ENCODE data around the gene SLC2A5.

SLC2A5 gene

DNA sequence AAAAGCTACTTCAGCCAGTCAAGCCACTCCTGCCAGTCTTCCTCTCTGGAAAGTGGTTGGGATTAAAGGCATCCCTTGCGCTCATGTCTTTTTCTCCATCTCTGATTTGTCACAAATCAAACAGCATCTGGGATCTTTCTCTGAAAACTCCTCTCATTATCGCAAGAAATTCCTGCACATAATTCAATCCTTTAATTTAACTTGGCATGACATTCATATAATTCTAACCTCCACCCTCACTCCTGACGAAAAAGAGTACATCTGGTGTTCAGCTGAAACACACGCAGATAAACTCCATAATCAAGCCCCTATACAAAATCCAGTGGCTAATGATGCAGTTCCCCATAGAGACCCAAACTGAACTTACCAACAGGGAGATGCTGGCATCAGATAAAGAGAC lies 19.4 kb upstream of the SLC2A5 start:
- DNase-seq, result no peak

DNA sequence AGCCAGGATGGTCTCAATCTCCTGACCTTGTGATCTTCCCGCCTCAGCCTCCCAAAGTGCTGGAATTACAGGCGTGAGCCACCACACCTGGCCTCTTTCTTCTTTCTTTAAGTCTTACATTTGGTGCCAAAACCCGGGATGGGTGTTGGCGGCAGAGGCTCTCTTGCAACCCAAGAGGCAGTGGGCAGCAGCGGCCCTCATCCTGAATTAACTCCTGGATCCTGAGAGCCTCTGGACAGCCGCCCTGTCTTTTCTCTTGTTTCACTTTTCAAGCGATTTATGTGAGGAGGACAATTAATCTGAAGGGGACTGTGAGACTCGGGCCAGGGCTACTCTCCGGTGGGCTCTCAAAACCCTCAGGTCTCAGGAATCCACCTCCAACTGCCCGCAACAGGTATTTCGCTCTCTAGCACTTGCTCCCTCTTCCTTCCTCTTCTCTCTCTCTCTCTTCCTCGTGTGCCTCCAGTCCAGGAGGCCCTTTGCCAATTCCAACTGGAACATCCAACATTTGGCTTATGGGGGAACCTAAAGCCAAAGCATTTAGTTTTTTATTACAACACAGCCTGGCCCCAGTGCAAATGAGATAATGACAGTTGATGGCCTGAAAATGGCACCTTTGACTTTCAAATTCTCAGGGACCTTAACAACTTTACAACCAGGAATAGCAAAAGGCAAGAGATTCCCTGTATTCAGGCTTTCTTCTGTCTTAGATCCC lies 18.1 kb upstream of the SLC2A5 start:
- no peak for DNase-seq

DNA sequence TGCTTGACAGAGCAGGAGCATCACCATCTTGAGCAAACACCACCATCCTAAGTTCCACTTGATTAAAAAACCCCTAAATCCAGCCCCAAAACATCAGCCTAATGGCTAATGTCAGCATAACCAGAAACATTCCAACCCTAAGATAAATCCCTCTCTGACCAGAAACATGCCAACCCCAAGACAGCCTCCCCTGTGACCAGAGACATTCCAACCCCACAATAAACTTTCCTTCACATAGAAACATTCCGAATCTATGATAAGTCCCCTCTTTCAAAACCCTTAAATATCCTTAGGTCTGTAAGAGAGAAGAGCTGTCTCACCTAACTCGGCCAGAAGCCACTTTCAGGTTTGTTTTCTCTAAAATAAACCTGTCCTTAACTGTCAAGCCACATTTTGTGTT lies 17.4 kb upstream of the SLC2A5 start:
- no peak for DNase-seq

DNA sequence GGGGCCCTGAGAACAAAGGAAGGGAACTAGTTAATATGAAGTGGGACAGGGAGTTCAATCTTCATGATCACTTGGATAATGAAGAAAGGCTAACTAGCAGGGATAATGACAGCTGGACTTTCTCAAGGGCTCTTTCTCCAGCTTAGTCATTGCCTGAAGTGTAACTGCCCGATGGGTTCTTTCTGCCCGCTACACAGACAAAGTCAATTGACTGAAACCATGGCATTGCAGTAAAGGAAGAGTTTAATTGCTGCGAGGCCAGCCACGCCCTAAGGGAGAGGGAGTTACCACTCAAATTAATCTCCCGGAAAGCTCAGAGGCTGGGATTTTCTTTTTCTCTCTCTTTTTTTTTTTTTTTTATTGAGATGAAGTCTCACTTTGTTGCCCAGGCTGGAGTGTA lies 16.6 kb upstream of the SLC2A5 start:
- DNase-seq, result peak; percentile 92

DNA sequence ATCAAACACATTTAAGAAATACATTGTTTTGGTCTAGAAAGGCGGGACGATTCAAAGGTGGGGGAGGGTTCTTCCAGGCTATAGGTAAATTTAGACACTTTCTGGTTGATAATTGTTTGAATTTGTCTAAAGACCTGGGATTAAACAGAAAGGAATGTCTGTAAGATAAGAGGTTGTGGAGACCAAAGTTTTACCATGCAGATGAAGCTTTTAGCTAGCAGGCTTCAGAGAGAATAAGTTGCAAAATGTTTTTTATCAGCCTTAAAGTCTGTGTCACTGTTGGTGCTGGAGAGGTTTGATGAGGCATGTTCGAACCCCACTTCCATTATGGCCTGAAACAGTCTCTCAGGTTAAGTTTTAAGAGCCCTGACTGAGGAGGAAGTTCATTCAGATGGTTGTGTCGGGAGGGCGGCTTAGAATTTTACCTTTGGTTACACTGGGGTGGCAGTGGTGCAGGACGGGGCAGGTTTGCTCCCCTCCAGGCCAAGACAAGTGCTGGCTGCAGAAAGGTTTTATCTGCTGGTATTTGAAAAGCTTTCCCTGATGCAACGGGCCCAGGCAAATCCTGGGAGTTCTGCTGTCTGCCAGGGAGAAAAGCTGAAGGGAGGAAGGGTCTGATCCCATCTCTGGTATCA lies 16.0 kb upstream of the SLC2A5 start:
- DNase-seq, result peak; percentile 34

DNA sequence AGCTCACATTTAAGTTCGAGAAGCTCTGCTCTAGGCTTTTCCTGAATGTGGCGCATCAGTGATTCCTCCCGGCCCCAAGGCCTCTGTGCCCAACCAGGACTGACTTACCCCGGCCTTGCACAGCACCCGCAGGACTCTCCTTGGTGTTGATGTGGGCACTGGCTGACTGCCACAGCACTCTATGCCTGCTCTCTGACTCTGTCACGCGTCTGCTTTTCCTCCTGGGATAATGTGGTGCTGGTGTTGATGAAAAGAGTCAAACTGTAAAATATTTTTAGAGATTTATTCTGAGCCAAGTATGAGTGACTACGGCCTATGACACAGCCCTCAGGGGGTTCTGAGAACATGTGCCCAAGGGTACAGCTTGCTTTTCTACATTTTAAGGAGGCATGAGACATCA lies 15.5 kb upstream of the SLC2A5 start:
- peak; percentile 85 for DNase-seq

DNA sequence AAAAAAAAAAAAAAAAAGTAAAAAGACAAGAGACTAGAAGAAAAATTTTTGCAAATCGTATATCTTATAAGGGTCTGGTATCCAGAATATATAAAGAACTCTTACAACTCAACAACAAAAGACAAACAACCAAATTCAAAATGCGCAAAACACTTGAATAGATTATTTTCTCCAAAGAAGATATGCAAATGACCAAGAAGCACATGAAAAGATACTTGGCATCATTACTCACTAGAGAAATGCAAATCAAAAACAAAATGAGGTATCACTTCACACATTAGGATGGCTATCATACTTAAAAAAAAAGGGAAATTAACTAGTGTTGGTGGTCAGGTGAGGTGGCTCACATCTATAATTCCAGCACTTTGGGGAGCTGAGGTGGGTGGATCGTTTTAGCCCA lies 12.0 kb upstream of the SLC2A5 start:
- no peak for DNase-seq

DNA sequence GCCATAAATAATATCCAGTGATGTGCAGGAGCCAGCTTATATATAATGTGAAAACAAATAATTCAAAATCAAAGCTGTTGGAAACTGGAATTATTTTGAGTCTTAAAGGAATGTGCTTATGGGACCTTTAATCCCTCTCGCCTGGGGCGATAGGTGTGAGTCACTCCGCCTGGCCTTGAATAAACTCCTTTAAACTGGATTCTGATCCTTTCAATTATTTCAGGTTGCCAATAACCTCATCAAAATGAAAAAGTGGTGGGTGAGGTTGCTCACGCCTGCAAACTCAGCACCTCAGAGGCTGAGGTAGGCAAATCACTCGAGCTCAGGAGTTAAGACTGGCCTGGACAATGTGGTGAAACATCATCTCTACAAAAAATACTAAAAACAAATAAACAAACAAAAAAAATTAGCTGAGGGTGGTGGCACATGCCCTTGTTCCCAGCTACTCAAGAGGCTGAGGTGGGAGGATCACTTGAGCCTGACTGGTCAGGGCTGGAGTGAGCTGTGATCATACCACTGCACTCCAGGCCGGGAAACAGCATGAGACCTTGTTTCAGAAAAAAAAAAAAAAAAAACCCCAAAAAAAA lies 11.4 kb upstream of the SLC2A5 start:
- no peak for DNase-seq

DNA sequence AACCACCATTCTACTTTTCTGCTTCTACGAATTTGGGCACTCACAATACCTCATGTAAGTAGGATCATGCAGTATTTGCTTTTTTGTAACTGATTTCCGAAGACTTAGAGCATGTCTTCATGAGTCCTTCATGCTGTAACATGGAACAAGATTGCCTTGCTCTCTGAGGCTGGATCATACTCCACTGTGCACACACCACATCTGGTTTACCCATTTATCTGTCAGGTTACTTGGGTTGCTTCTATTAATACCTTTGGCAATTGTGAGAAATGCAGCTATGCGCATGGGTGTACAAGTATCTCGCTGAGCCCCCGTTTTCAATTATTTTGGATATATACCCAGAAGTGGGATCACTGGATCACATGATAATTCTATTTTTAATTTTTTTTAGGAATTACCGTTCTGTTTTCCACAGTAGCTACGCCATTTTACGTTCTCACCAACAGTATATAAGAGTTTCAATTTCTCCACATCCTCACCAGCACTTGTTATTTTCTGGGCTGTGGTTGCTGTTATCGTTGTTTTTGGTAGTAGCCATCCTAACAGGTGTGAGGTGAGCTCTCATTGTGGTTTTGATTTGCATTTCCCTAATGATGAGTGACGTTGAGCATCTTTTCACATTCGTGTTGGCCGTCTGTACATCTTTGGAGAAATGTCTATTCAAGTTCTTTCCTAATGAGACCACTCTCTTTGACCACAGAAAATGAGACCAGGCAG lies 10.7 kb upstream of the SLC2A5 start:
- no peak for DNase-seq

DNA sequence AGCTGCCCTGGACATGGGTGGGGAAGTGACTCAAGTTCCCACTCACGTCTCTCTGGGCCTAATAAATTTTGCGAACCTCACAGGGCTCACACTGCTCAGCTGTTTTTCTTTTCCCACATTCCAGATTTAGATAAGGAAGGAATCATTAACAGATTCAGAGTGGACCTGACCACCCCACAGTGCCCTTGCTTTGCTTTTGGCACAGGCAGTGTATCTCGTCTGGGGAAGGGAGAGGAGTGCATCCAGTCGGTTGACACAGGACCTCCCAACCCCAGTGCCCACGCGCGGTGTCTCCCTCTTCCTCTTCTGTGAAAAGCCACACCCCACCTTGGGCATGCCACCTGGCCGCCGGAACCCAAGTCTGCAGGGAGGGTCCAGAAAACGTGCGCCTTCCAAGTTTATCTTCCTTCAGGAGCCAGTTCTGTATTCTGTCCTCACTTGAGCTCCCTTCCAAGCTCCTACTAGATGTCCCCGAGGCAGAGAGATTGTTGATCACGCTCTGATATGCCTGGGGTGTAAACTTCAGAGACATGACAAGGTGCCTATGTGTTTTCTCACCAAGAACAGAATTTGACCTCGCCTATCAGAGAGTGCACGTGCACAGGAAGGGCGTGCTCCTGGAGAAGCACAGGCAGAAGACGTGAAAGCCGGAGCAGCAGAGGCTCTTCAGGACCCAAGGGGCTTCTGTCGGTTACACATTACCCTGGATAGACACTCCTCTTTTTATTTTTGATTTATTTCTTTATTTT lies 9.5 kb upstream of the SLC2A5 start:
- no peak for DNase-seq

DNA sequence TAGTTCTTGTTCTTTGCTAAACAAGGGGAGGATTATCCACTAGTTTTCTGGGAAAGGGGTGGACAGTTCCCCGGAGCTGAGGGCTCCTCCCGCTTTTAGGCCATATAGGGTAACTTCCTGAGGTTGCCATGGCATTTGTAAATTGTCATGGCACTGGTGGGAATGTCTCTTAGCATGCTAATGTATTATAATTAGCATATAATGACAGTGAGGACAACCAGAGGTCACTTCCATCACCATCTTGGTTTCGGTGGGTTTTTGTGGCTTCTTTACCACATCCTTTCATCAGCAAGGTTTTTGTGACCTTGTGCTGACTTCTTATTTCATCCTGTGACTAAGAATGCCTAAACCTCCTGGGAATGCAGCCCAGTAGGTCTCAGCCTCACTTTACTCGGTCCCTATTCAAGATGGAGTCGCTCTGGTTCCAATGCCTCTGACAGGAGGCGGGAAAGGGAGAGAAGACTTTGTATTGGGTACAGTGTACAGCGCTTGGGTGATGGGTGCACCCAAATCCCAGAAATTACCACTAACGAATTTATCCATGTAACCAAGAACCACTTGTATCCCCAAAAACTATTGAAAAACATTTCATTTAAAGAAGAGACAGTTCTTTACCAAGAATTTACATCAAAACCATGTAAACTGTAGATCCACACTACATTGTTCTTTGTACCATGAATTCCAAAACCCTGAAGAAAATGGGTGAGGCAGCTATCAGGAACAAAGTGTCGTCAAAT lies 8.7 kb upstream of the SLC2A5 start:
- no peak for DNase-seq

DNA sequence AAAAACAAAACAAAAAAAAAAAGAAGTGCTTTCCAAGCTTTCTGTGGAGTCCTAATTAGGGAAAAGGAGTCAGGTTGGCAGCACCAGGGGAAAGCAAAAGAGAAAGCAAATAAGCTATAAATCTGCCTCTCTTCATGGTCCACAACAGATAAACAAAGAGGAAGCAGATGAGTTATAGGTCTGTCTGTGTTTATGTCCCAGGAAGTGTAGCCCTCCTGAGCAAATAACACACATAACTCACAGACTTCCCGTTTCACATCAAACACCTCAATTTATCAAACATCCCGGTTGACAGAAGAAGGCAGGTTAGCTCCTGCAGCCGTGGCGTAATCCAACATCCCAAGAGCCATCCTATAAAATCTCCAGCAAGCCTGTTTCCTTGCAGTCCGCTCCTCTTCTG lies 5.6 kb upstream of the SLC2A5 start:
- DNase-seq, result peak; percentile 44

DNA sequence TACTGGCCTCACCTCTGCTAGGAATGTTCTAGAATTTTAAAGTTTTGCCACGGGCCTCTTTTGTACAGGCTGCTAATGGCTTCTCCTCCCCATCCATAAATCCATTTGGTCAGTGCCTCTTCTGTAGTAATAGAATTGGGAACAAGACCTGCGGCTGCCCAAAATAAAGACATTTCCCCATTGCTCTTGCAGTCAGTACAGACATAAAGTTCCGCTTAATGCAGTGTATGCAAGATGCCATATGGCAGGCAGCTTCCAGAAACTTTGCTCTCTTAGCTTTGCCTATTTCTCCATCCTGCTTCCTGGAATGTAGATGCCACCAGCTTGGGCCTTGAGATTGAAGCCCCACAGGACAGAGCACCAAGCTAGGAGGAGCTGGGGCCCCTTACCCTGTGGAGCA lies 3.7 kb upstream of the SLC2A5 start:
- DNase-seq, result no peak

DNA sequence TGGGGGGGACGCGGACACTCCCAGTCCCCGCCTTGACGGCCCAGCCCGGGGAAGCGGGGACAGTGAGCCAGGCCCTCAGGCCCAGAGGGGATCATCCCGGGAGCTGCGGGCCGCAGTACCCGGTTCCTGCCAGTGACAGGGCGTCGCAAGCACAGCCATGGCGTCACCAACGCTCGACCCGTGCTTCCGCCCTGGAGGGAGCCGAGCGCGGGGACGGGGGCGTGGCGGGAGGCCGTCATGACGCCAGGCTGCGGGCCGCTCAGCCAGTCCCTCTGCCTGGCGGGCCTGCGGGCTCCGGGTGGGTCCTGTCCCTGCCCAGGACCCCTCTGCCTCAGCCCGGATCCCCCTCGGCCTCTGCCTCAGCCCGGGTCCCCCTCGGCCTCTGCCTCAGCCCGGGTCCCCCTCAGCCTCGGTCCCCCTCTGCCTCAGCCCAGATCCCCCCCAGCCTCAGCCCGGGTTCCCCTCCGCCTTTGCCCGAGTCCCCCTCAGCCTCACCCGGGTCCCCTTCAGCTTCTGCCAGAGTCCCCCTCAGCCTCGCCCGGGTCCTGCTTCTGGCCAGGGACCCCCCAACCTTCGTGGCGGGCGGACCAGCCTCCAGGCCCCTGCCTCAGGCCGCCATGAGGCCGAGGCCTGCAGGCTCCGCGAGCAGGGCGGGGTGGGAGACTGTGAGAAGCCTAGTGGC lies 2.3 kb upstream of the SLC2A5 start:
- DNase-seq, result no peak

DNA sequence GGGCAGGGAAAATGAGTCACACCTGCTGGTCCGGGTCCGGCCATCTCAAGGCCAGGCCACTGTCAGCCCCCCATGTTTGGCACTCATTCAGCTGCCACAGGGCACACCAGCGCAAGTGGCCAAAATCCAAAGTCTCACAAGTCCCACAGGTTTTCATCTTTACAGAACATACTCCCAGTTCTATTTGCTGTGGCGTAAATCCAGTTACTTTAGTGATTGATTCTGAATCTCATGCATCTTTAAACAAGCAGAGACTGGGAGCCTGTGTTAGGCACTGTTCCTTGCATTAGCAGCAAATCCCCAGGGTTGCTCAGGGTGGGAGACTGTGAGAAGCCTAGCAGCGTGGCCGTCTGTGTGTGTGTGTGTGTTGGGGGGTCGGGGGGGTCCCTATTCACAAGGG lies 1.1 kb upstream of the SLC2A5 start:
- DNase-seq, result no peak

DNA sequence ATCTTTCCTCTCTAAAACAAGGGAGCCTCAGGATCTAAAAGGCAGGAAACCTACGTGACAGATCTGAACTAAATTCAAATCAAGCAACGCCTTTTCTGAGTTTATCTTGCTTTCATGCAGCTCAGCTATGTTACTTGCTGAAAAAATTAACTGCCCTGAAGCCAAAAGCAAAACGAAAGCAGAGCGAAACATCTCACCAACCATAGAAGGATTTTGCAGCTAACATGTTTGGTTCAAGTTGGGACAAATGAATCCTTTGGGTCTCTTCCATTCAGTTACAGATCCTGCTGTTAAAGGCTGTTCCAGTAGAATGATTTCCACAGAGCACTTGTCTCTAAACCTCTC lies 482 bp downstream of the SLC2A5 start:
- no peak for DNase-seq

DNA sequence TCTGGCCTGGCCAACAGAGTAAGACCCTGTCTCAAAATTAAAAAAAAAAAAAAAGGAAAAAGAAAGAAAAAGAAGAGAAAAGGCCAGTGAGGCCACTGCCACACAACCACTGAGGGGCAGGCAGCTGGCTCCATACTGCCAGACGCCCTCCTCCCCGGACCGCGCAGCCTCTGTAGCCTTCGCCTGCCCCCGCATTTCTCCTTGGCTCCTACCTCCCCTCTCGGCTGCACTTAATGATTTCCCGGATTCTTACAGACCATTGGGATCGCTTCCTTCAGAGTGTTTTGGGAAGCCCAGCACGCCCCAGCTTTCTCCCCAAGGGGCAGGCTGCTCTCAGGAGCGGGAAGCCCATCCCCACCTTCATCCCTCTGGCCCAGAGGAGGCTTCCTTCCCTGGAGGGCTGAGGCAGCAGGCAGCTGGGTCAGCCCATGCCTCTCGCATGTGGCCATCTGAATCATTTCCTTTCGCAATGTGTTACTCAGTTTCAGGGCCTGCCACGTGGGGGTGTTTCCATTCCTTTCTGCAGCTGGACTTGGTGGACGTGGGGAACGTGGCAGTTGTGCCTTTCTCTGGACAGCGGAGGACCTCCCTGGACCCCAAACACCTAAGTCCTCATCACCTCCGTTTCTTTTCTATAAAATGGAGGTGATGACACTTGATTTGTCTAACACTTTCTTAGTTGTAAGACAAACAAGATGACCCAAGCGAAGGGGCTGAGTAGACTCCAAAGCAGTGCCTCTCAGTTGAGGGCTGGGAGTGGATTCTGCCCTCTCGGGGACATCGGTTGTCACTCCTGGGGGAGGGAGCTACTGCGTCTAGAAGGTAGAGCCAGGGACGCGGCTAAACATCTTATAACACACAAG lies 2.3 kb downstream of the SLC2A5 start:
- DNase-seq, result no peak

DNA sequence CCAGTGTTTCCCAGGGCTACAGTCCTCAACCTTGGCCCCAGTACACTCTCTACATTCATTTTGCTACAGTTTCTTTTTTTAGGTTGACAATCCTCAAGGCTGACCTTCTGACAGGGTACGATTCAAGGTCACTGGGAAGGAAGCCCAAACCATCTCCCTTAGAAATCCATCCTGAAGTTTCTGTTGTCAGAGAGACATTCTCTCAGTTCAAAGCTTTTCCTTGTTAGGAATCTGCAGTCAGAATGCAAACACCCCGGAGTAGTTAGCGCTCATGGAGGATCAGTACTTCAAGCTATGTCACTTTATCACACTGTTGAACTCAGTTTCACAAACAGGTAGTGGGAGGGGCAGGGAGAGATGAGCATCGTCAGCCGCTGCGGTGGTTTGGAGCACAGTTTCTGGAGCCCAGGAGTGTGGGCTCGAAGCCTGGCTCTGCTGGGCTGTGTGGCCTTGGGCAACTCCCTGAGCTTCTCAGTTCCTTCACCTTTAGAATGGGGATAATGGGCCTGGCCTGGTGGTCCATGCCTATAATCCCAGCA lies 4.2 kb downstream of the SLC2A5 start:
- DNase-seq, result no peak

DNA sequence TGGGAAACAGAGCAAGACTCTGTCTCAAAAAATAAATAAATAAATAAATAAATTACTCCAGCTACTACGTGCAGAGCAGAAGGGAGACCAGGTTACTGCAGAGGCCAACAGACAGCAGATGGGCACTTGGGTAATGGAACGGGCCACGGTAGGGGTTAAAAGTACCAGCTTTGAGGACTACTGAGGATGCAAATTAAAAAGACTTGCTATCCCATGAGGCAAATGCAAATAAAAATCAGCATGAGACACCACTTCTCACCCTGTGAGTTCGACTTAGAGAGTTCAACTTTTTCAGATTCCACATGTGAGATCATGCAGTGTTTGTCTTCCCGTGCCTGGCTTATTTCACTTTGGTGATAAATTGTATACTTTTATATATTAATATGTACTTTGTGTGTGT lies 6.6 kb downstream of the SLC2A5 start:
- no peak for DNase-seq

DNA sequence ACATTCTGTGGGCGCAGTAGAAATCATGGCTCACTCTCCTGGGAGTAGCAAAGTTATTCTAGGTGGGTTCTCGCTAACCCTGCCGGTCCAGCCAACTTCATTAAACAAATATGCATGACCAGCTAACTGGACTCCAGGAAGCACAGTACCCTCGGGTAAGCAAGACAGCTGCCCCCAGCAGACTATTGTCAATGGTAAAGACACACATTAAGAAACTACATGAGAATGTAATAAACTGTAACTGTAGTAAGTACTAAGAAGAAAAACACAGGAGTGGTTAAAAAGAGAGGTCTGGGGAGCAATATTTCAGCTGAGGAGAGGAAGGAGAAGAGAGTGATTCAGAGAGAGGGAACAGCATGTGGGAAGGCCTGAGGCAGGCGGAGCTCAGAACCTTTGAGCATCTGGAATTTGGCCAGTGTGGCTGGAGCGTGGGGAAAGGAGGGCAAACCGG lies 7.4 kb downstream of the SLC2A5 start:
- no peak for DNase-seq
